HL-60 (cell line): ENCODE results near the gene THBS4.

Experiments used
- CTCF ChIP-seq: IDR thresholded peaks from one replicate; pipeline ENCODE4 v1.5.1; 2011; ENCODE audit warnings: low read length, control low read depth, inconsistent platforms; ENCODE audit not compliant: insufficient read depth
- POLR2AphosphoS5 ChIP-seq: IDR thresholded peaks from 2 replicates; pipeline ENCODE4 v1.6.1; 2012; ENCODE audit warnings: low read depth
- REST ChIP-seq: IDR thresholded peaks from 2 replicates; pipeline ENCODE4 v1.6.1; 2012; ENCODE audit warnings: low read depth; ENCODE audit not compliant: insufficient replicate concordance

- TF ChIP-seq CTCF (no peak), REST (no peak), POLR2AphosphoS5 (no peak)
These were observed 4.5 kb downstream of the THBS4 start for GRCh38 chr5:80039650-80040049.
